Bronchial epithelial cell (primary cell): ENCODE measurements around the gene MLIP. TPM values are rescaled to one million over a fixed set of nuclear protein-coding genes. Genes with fewer than 3 reads are reported as not detected.

ENCODE experiments used
- DNase-seq: peaks from one replicate; pipeline ENCODE4 v3.0.0-alpha.2; 2010; ENCODE audit warnings: low read depth
- FAIRE-seq: peaks from 2 replicates; lab custom pipeline; 2011; peaks lifted over from hg19 to GRCh38; lab: Jason Lieb, UNC
- H3K27me3 ChIP-seq: 2 replicates; pipeline ENCODE4 v1.5.1; 2011; ENCODE audit warnings: low read length; ENCODE audit not compliant: control insufficient read depth, insufficient read depth
- H3K36me3 ChIP-seq: 2 replicates; pipeline ENCODE4 v1.5.1; 2011; ENCODE audit warnings: low read length; ENCODE audit not compliant: control insufficient read depth, insufficient read depth
- H3K4me3 ChIP-seq: 2 replicates; pipeline ENCODE4 v1.5.1; 2011; ENCODE audit warnings: mild to moderate bottlenecking, low read depth, low read length, control low read depth
- CTCF ChIP-seq: IDR thresholded peaks from 2 replicates; pipeline ENCODE4 v1.5.1; 2011; ENCODE audit warnings: mild to moderate bottlenecking, moderate library complexity, low read length, control low read depth, inconsistent platforms; ENCODE audit not compliant: insufficient read depth, severe bottlenecking
- total RNA-seq: library from RNA; depleted of rRNA; stranded (reverse); fragments of >200 nt; gene quantifications from 2 replicates; pipeline ENCODE4 v1.2.1, GENCODE V29; 2014

MLIP gene
- total RNA-seq, 1 donor from 2014 or later = 0.53 TPM

GRCh38 chr6:54093326-54093948 lies 17.8 kb upstream of the MLIP start:
- Histone ChIP-seq H3K4me3 (no peak overlapping the region), H3K27me3 (no peaks in the 10 kb centered on the region), H3K36me3 (no peaks in the 10 kb centered on the region)
- DNase-seq (no peak), FAIRE-seq (no peak)
- TF ChIP-seq CTCF = no peak

GRCh38 chr6:54094293-54094692 lies 16.9 kb upstream of the MLIP start:
- Histone ChIP-seq H3K4me3 (no peak overlapping the region), H3K27me3 (no peaks in the 10 kb centered on the region), H3K36me3 (no peaks in the 10 kb centered on the region)
- DNase-seq (no peak), FAIRE-seq (no peak)
- TF ChIP-seq CTCF = no peak

- Histone ChIP-seq H3K36me3 (no peaks in the 10 kb centered on the region), H3K4me3 (no peak overlapping the region), H3K27me3 (no peaks in the 10 kb centered on the region)
- no peak for DNase-seq
- no peak for TF ChIP-seq CTCF
- no peak for FAIRE-seq
Observed at GRCh38 chr6:54094786-54095185, 16.5 kb upstream of the MLIP start.

DNA sequence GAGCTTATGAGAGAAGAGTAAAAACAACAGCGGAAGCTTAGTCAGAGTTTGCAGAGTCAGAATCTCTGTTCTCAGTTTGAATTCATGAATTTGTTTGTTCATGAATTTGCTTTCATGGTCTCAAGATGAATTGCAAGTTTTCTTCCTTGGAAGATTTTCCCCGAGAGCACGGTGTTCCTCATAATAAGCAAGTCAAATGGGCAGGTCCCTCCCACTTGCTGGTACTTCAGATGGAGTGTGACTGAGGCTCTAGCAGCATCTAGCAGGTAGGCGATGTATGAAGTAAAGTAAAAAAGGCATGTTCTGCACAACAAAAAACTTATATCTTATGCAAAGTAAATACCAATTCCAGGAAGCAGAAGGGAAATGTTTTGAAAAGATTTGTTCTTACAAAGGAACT lies 15.5 kb upstream of the MLIP start:
- FAIRE-seq (no peak), DNase-seq (no peak)
- H3K4me3 ChIP-seq = no peak overlapping the region
- no peaks in the 10 kb centered on the region for H3K27me3 ChIP-seq
- H3K36me3 ChIP-seq = no peaks in the 10 kb centered on the region
- no peak for TF ChIP-seq CTCF

- H3K27me3 ChIP-seq = no peaks in the 10 kb centered on the region
- no peaks in the 10 kb centered on the region for H3K36me3 ChIP-seq
- FAIRE-seq (no peak), DNase-seq (no peak)
- no peak for TF ChIP-seq CTCF
- H3K4me3 ChIP-seq = no peak overlapping the region
Observed at GRCh38 chr6:54096811-54097210, 14.4 kb upstream of the MLIP start.

DNA sequence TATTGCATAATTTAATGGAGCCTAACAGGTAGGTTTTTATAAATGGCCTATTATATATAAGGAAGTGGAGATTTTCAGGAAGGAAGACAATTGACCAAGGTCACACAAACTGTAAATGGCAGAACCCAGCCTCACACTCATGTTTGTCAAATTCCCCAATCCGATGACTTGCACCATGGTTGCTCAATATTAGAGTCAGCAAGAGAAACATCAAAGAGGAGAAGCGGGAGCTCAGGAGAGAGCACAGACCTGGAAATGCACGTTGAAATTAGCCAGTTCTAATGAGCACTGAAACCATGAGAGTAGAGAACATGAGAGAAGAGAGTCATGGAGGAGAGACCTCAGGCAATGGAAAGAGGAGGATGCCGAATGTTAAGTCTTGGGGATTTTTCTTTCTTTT lies 13.5 kb upstream of the MLIP start:
- no peaks in the 10 kb centered on the region for H3K27me3 ChIP-seq
- DNase-seq (no peak), FAIRE-seq (no peak)
- H3K36me3 ChIP-seq = no peaks in the 10 kb centered on the region
- no peak overlapping the region for H3K4me3 ChIP-seq
- TF ChIP-seq CTCF = no peak
